ENCODE results near the gene PITX3. TPM values are rescaled to one million over a fixed set of nuclear protein-coding genes. Genes with fewer than 3 reads are reported as not detected.

Gene PITX3
- total and polyA plus RNA-seq, 9 of the 15 experiments (the other 6 are each of a cell fraction or from before 2014, with no cell fraction given) = 0.30 to 0.98 (median 0.95) TPM; not detected in 6

- TF ChIP-seq PHTF2 (CRISPR knock-in tag; IDR thresholded peaks at IDR 0.05) (no peak), FOXK1 (CRISPR knock-in tag; IDR thresholded peaks at IDR 0.05; ENCODE audit: borderline replicate concordance) (no peak), KLF13 (tag; IDR thresholded peaks at IDR 0.05; ENCODE audit: borderline replicate concordance, low read depth) (0 out of 2 replicates have a peak, but pooled peaks have one; percentile 7), XRCC3 (IDR thresholded peaks at IDR 0.05) (no peak), TAF7 (tag; IDR thresholded peaks at IDR 0.05) (no peak), POLR3G (IDR thresholded peaks at IDR 0.05; ENCODE audit: extremely low read depth, insufficient read length, insufficient replicate concordance) (no peak), NFXL1 (CRISPR knock-in tag; IDR thresholded peaks at IDR 0.05) (no peak), RBM17 (IDR thresholded peaks at IDR 0.05; ENCODE audit: borderline replicate concordance, low read depth, low read length) (no peak), SP2 (IDR thresholded peaks at IDR 0.05; ENCODE audit: extremely low read depth, low read depth, low read length, poor library complexity, severe bottlenecking) (no peak), NFYB (IDR thresholded peaks at IDR 0.05; ENCODE audit: extremely low read depth, insufficient read length) (peak; percentile 3), SRF (CRISPR knock-in tag; IDR thresholded peaks at IDR 0.05) (no peak), MLX (CRISPR knock-in tag; conservative IDR thresholded peaks at IDR 0.05) (no peak), TEAD1 (CRISPR knock-in tag; IDR thresholded peaks at IDR 0.05) (peak in 1 of 2 experiments; percentile 58; a peak in 1 of 4 replicates), ZNF444 (CRISPR knock-in tag; IDR thresholded peaks at IDR 0.05) (no peak), TFE3 (CRISPR knock-in tag; IDR thresholded peaks at IDR 0.05) (no peak), TEAD2 (tag; IDR thresholded peaks at IDR 0.05) (no peak), GABPB1 (CRISPR knock-in tag; IDR thresholded peaks at IDR 0.05) (no peak), TAF9B (IDR thresholded peaks at IDR 0.05; ENCODE audit: partially characterized antibody) (no peak), CUX1 (CRISPR knock-in tag; IDR thresholded peaks at IDR 0.05) (no peak), HLTF (IDR thresholded peaks at IDR 0.05) (no peak), POLR2B (IDR thresholded peaks at IDR 0.05; ENCODE audit: low read depth, partially characterized antibody) (no peak), PPARD (CRISPR knock-in tag; IDR thresholded peaks at IDR 0.05) (no peak)
Observed at GRCh38 chr10:102241444-102242117, at the start of gene PITX3 (continued).
